ENCODE results near the gene THY1. TPM values are rescaled to one million over a fixed set of nuclear protein-coding genes. Genes with fewer than 3 reads are reported as not detected.
"Not testable (repeated sequence)": the region's sequence is repeated elsewhere in the genome, so short reads cannot be mapped to it uniquely, and the experiment has no call there.

The THY1 gene
- polyA plus RNA-seq, 4 donors, result 0.54 to 52.5 (median 8.7) TPM

- Histone ChIP-seq H3K27ac (ENCODE audit: low read depth in 1 of 3, low read length in 2 of 3) (no peak overlapping the region), H3K4me3 (ENCODE audit: low read depth in 1 of 3, low read length in 3 of 3) (no peak overlapping the region), H3K9me3 (ENCODE audit: control insufficient read depth in 2 of 2, insufficient read depth in 1 of 2, low read depth in 1 of 2, low read length in 1 of 2) (peaks cover 0 to 7% of the 10 kb centered on the region in 2 donors), H3K27me3 (ENCODE audit: control insufficient read depth in 3 of 3, insufficient read depth in 3 of 3, low read length in 3 of 3) (no peaks in the 10 kb centered on the region), H3K36me3 (ENCODE audit: control insufficient read depth in 3 of 3, insufficient read depth in 2 of 3, low read depth in 1 of 3, low read length in 3 of 3) (no peaks in the 10 kb centered on the region), H3K4me1 (ENCODE audit: control insufficient read depth in 3 of 3, insufficient read depth in 2 of 3, low read depth in 1 of 3, low read length in 2 of 3) (no peaks in the 10 kb centered on the region)
- DNase-seq (no peak), FAIRE-seq (no peak)
- WGBS, 3 donors, result 54 to 68% (median 63%) methylated on average over 5 of the region's 5 CpGs
These were observed 15.6 kb upstream of the THY1 start for GRCh38 chr11:119438599-119438998.

- 93 to 96% (median 95%) methylated on average over 4 to 5 of the region's 5 CpGs for WGBS, 3 donors
- not testable (repeated sequence) for H3K27ac ChIP-seq (ENCODE audit: low read depth in 1 of 3, low read length in 2 of 3); H3K36me3 ChIP-seq (ENCODE audit: control insufficient read depth in 3 of 3, insufficient read depth in 2 of 3, low read depth in 1 of 3, low read length in 3 of 3); FAIRE-seq; DNase-seq; H3K27me3 ChIP-seq (ENCODE audit: control insufficient read depth in 3 of 3, insufficient read depth in 3 of 3, low read length in 3 of 3); H3K9me3 ChIP-seq (ENCODE audit: control insufficient read depth in 2 of 2, insufficient read depth in 1 of 2, low read depth in 1 of 2, low read length in 1 of 2); H3K4me3 ChIP-seq (ENCODE audit: low read depth in 1 of 3, low read length in 3 of 3); H3K4me1 ChIP-seq (ENCODE audit: control insufficient read depth in 3 of 3, insufficient read depth in 2 of 3, low read depth in 1 of 3, low read length in 2 of 3)
These were observed 14.5 kb upstream of the THY1 start for GRCh38 chr11:119437521-119437920.

GRCh38 chr11:119436711-119437110, 13.7 kb upstream of the THY1 start:
- Histone ChIP-seq H3K27ac (ENCODE audit: low read depth in 1 of 3, low read length in 2 of 3) (no peak overlapping the region), H3K4me1 (ENCODE audit: control insufficient read depth in 3 of 3, insufficient read depth in 2 of 3, low read depth in 1 of 3, low read length in 2 of 3) (peaks cover 0 to 6% (median 0%) of the 10 kb centered on the region in 3 donors), H3K36me3 (ENCODE audit: control insufficient read depth in 3 of 3, insufficient read depth in 2 of 3, low read depth in 1 of 3, low read length in 3 of 3) (no peaks in the 10 kb centered on the region), H3K9me3 (ENCODE audit: control insufficient read depth in 2 of 2, insufficient read depth in 1 of 2, low read depth in 1 of 2, low read length in 1 of 2) (peaks cover 0 to 7% of the 10 kb centered on the region in 2 donors), H3K4me3 (ENCODE audit: low read depth in 1 of 3, low read length in 3 of 3) (no peak overlapping the region), H3K27me3 (ENCODE audit: control insufficient read depth in 3 of 3, insufficient read depth in 3 of 3, low read length in 3 of 3) (peaks cover 0 to 13% (median 0%) of the 10 kb centered on the region in 3 donors)
- FAIRE-seq (no peak), DNase-seq (no peak)
- 65 to 75% (median 66%) methylated on average over 2 of the region's 2 CpGs for WGBS, 3 donors

- H3K27ac ChIP-seq (ENCODE audit: low read depth in 1 of 3, low read length in 2 of 3), result no peak overlapping the region
- H3K36me3 ChIP-seq (ENCODE audit: control insufficient read depth in 3 of 3, insufficient read depth in 2 of 3, low read depth in 1 of 3, low read length in 3 of 3), result no peaks in the 10 kb centered on the region
- peaks cover 0 to 7% of the 10 kb centered on the region in 2 donors for H3K9me3 ChIP-seq (ENCODE audit: control insufficient read depth in 2 of 2, insufficient read depth in 1 of 2, low read depth in 1 of 2, low read length in 1 of 2)
- peaks cover 0 to 13% (median 2%) of the 10 kb centered on the region in 3 donors for H3K27me3 ChIP-seq (ENCODE audit: control insufficient read depth in 3 of 3, insufficient read depth in 3 of 3, low read length in 3 of 3)
- H3K4me1 ChIP-seq (ENCODE audit: control insufficient read depth in 3 of 3, insufficient read depth in 2 of 3, low read depth in 1 of 3, low read length in 2 of 3), result peaks cover 0 to 6% (median 0%) of the 10 kb centered on the region in 3 donors
- WGBS, 3 donors, result 83 to 86% (median 85%) methylated on average over 7 of the region's 7 CpGs
- no peak overlapping the region for H3K4me3 ChIP-seq (ENCODE audit: low read depth in 1 of 3, low read length in 3 of 3)
- DNase-seq, result no peak
- no peak for FAIRE-seq
These were observed 13.1 kb upstream of the THY1 start for GRCh38 chr11:119436093-119436492.

GRCh38 chr11:119434591-119435330, 11.8 kb upstream of the THY1 start:
- Histone ChIP-seq H3K27me3 (ENCODE audit: control insufficient read depth in 3 of 3, insufficient read depth in 3 of 3, low read length in 3 of 3) (peaks cover 0 to 17% (median 3%) of the 10 kb centered on the region in 3 donors), H3K4me1 (ENCODE audit: control insufficient read depth in 3 of 3, insufficient read depth in 2 of 3, low read depth in 1 of 3, low read length in 2 of 3) (peaks cover 0 to 6% (median 0%) of the 10 kb centered on the region in 3 donors), H3K9me3 (ENCODE audit: control insufficient read depth in 2 of 2, insufficient read depth in 1 of 2, low read depth in 1 of 2, low read length in 1 of 2) (peaks cover 0 to 7% of the 10 kb centered on the region in 2 donors), H3K4me3 (ENCODE audit: low read depth in 1 of 3, low read length in 3 of 3) (no peak overlapping the region), H3K36me3 (ENCODE audit: control insufficient read depth in 3 of 3, insufficient read depth in 2 of 3, low read depth in 1 of 3, low read length in 3 of 3) (no peaks in the 10 kb centered on the region), H3K27ac (ENCODE audit: low read depth in 1 of 3, low read length in 2 of 3) (no peak overlapping the region)
- no peak for DNase-seq
- no peak for FAIRE-seq
- 68 to 80% (median 70%) methylated on average over 1 of the region's 1 CpG for WGBS, 3 donors

- no peak for FAIRE-seq
- H3K27me3 ChIP-seq (ENCODE audit: control insufficient read depth in 3 of 3, insufficient read depth in 3 of 3, low read length in 3 of 3), result peaks cover 0 to 17% (median 3%) of the 10 kb centered on the region in 3 donors
These were observed 10.4 kb upstream of the THY1 start for GRCh38 chr11:119433358-119433725.

GRCh38 chr11:119432484-119433357, 9.7 kb upstream of the THY1 start:
- H3K9me3 ChIP-seq (ENCODE audit: control insufficient read depth in 2 of 2, insufficient read depth in 1 of 2, low read depth in 1 of 2, low read length in 1 of 2), result peaks cover 0 to 7% of the 10 kb centered on the region in 2 donors
- peak overlapping the region in 2 of 3 donors; percentile 42 to 47 for H3K27ac ChIP-seq (ENCODE audit: low read depth in 1 of 3, low read length in 2 of 3)
- peaks cover 0 to 6% (median 0%) of the 10 kb centered on the region in 3 donors for H3K4me1 ChIP-seq (ENCODE audit: control insufficient read depth in 3 of 3, insufficient read depth in 2 of 3, low read depth in 1 of 3, low read length in 2 of 3)
- FAIRE-seq, result no peak
- peaks cover 0 to 17% (median 3%) of the 10 kb centered on the region in 3 donors for H3K27me3 ChIP-seq (ENCODE audit: control insufficient read depth in 3 of 3, insufficient read depth in 3 of 3, low read length in 3 of 3)
- no peak overlapping the region for H3K4me3 ChIP-seq (ENCODE audit: low read depth in 1 of 3, low read length in 3 of 3)
- no peaks in the 10 kb centered on the region for H3K36me3 ChIP-seq (ENCODE audit: control insufficient read depth in 3 of 3, insufficient read depth in 2 of 3, low read depth in 1 of 3, low read length in 3 of 3)
- WGBS, 3 donors, result 50 to 59% (median 57%) methylated on average over 21 of the region's 21 CpGs
- no peak for DNase-seq

More at GRCh38 chr11:119433358-119433725, 10.4 kb upstream of the THY1 start:
- peaks cover 0 to 6% (median 0%) of the 10 kb centered on the region in 3 donors for H3K4me1 ChIP-seq (ENCODE audit: control insufficient read depth in 3 of 3, insufficient read depth in 2 of 3, low read depth in 1 of 3, low read length in 2 of 3)
- H3K4me3 ChIP-seq (ENCODE audit: low read depth in 1 of 3, low read length in 3 of 3), result no peak overlapping the region
- no peaks in the 10 kb centered on the region for H3K36me3 ChIP-seq (ENCODE audit: control insufficient read depth in 3 of 3, insufficient read depth in 2 of 3, low read depth in 1 of 3, low read length in 3 of 3)
- H3K27ac ChIP-seq (ENCODE audit: low read depth in 1 of 3, low read length in 2 of 3), result peak overlapping the region in 1 of 3 donors; percentile 42
- WGBS, 3 donors, result 29 to 53% (median 33%) methylated on average over 1 of the region's 1 CpG
- peaks cover 0 to 7% of the 10 kb centered on the region in 2 donors for H3K9me3 ChIP-seq (ENCODE audit: control insufficient read depth in 2 of 2, insufficient read depth in 1 of 2, low read depth in 1 of 2, low read length in 1 of 2)
- no peak for DNase-seq

- H3K4me3 ChIP-seq (ENCODE audit: low read depth in 1 of 3, low read length in 3 of 3), result no peak overlapping the region
- H3K27me3 ChIP-seq (ENCODE audit: control insufficient read depth in 3 of 3, insufficient read depth in 3 of 3, low read length in 3 of 3), result peaks cover 0 to 17% (median 3%) of the 10 kb centered on the region in 3 donors
- 77 to 90% (median 88%) methylated on average over 7 of the region's 7 CpGs for WGBS, 3 donors
- no peak for DNase-seq
- H3K4me1 ChIP-seq (ENCODE audit: control insufficient read depth in 3 of 3, insufficient read depth in 2 of 3, low read depth in 1 of 3, low read length in 2 of 3), result peaks cover 0 to 6% (median 0%) of the 10 kb centered on the region in 3 donors
- no peaks in the 10 kb centered on the region for H3K36me3 ChIP-seq (ENCODE audit: control insufficient read depth in 3 of 3, insufficient read depth in 2 of 3, low read depth in 1 of 3, low read length in 3 of 3)
- H3K9me3 ChIP-seq (ENCODE audit: control insufficient read depth in 2 of 2, insufficient read depth in 1 of 2, low read depth in 1 of 2, low read length in 1 of 2), result peaks cover 0 to under 1% of the 10 kb centered on the region in 2 donors
- no peak overlapping the region for H3K27ac ChIP-seq (ENCODE audit: low read depth in 1 of 3, low read length in 2 of 3)
- FAIRE-seq, result no peak
These were observed 8.6 kb upstream of the THY1 start for GRCh38 chr11:119431523-119431922.
